ENCODE data around the gene MEA1. TPM values are rescaled to one million over a fixed set of nuclear protein-coding genes. Genes with fewer than 3 reads are reported as not detected.
"Not testable (repeated sequence)": the region's sequence is repeated elsewhere in the genome, so short reads cannot be mapped to it uniquely, and the experiment has no call there.

MEA1 gene
- total RNA-seq, 4 donors from 2014 or later, result 45.9 to 78.1 (median 61.7) TPM

GRCh38 chr6:43007126-43007525 lies 6.6 kb downstream of the MEA1 start:
- 93 to 95% methylated on average over 7 to 9 of the region's 9 CpGs for WGBS, 2 donors
- TF ChIP-seq POLR2A (IDR thresholded peaks at IDR 0.05) (no peak), CTCF (IDR thresholded peaks at IDR 0.05) (no peak)
- Histone ChIP-seq H3K27me3 (no peaks in the 10 kb centered on the region), H3K27ac (no peak overlapping the region), H3K9me3 (no peaks in the 10 kb centered on the region), H3K36me3 (peaks cover 32 to 42% of the 10 kb centered on the region in 2 donors), H3K4me1 (no peaks in the 10 kb centered on the region), H3K4me3 (replicated peaks in 1 of 3) (no peak overlapping the region)
- intact Hi-C loops (cut with DNase I), result no loop called here
- no peak for DNase-seq

GRCh38 chr6:43006251-43006650 lies 7.5 kb downstream of the MEA1 start:
- Histone ChIP-seq H3K9me3 (no peaks in the 10 kb centered on the region), H3K27me3 (no peaks in the 10 kb centered on the region), H3K4me1 (no peaks in the 10 kb centered on the region), H3K36me3 (peaks cover 30 to 35% of the 10 kb centered on the region in 2 donors), H3K27ac (no peak overlapping the region), H3K4me3 (replicated peaks in 1 of 3) (no peak overlapping the region)
- TF ChIP-seq CTCF (IDR thresholded peaks at IDR 0.05) (no peak), POLR2A (IDR thresholded peaks at IDR 0.05) (no peak)
- no peak for DNase-seq
- WGBS, 2 donors, result 89 to 97% methylated on average over 7 to 11 of the region's 11 CpGs
- intact Hi-C loops (cut with DNase I), result no loop called here

- DNase-seq, result no peak
- WGBS, 2 donors, result 90 to 93% methylated on average over 5 of the region's 5 CpGs
- no peaks in the 10 kb centered on the region for H3K4me1 ChIP-seq
- TF ChIP-seq CTCF (IDR thresholded peaks at IDR 0.05) (no peak), POLR2A (IDR thresholded peaks at IDR 0.05) (no peak)
- intact Hi-C loops (cut with DNase I), result no loop called here
- H3K27ac ChIP-seq, result no peak overlapping the region
- H3K9me3 ChIP-seq, result no peaks in the 10 kb centered on the region
- H3K4me3 ChIP-seq (replicated peaks in 1 of 3), result no peak overlapping the region
- H3K27me3 ChIP-seq, result no peaks in the 10 kb centered on the region
- H3K36me3 ChIP-seq, result peaks cover 26 to 32% of the 10 kb centered on the region in 2 donors
Observed at GRCh38 chr6:43005844-43006243, 7.9 kb downstream of the MEA1 start.

GRCh38 chr6:43001843-43002242 lies 11.9 kb downstream of the MEA1 start:
- peaks cover under 1 to 5% of the 10 kb centered on the region in 2 donors for H3K36me3 ChIP-seq
- no peaks in the 10 kb centered on the region for H3K9me3 ChIP-seq
- DNase-seq, result no peak
- intact Hi-C loops (cut with DNase I), result no loop called here
- H3K4me3 ChIP-seq (replicated peaks in 1 of 3), result no peak overlapping the region
- no peak overlapping the region for H3K27ac ChIP-seq
- TF ChIP-seq CTCF (IDR thresholded peaks at IDR 0.05), result no peak
- no peak for TF ChIP-seq POLR2A (IDR thresholded peaks at IDR 0.05)
- 95 to 99% methylated on average over 8 of the region's 8 CpGs for WGBS, 2 donors
- H3K27me3 ChIP-seq, result no peaks in the 10 kb centered on the region
- no peaks in the 10 kb centered on the region for H3K4me1 ChIP-seq

GRCh38 chr6:42998205-42998604 lies 15.5 kb downstream of the MEA1 start:
- intact Hi-C loops (cut with DNase I); H3K4me3 ChIP-seq (replicated peaks in 1 of 3): not testable (repeated sequence)

GRCh38 chr6:42996513-42996912 lies 17.2 kb downstream of the MEA1 start:
- no peak for DNase-seq
- TF ChIP-seq POLR2A (IDR thresholded peaks at IDR 0.05) (no peak), CTCF (IDR thresholded peaks at IDR 0.05) (no peak)
- Histone ChIP-seq H3K27ac (no peak overlapping the region), H3K27me3 (no peaks in the 10 kb centered on the region), H3K36me3 (no peaks in the 10 kb centered on the region), H3K9me3 (no peaks in the 10 kb centered on the region), H3K4me1 (no peaks in the 10 kb centered on the region), H3K4me3 (replicated peaks in 1 of 3) (no peak overlapping the region)
- intact Hi-C loops (cut with DNase I), result no loop called here

More at GRCh38 chr6:42998205-42998604, 15.5 kb downstream of the MEA1 start:
- WGBS, 2 donors, result 93 to 96% methylated on average over 7 to 9 of the region's 9 CpGs
- not testable (repeated sequence) for H3K9me3 ChIP-seq, H3K27ac ChIP-seq, DNase-seq, H3K27me3 ChIP-seq, H3K36me3 ChIP-seq, H3K4me1 ChIP-seq

Measured in thyroid gland (tissue), 4 donors.